H1 (cell line): ENCODE data around the gene EGLN3. TPM values are rescaled to one million over a fixed set of nuclear protein-coding genes. Genes with fewer than 3 reads are reported as not detected.
A peak's percentile ranks its signal among the peaks of the same experiment; 100 is the strongest.

ENCODE experiments used
- CTCF ChIA-PET: fragments of 300-600 bp; sonication (Branson Sonifier 250); formaldehyde crosslinking; loops from one replicate; lab custom pipeline; 2021; ENCODE audit not compliant: partially characterized antibody; lab: Charles Lee
- POLR2A ChIA-PET: fragments of 300-600 bp; sonication (Branson Sonifier 250); formaldehyde crosslinking; loops from one replicate; lab custom pipeline; 2021; ENCODE audit warnings: inconsistent platforms; ENCODE audit not compliant: partially characterized antibody; lab: Charles Lee
- DNase-seq, 2 experiments: peaks; one replicate each; pipeline versions ENCODE4 v3.0.0 to v3.0.0-alpha.2; 2010 to 2022; ENCODE audit warnings: low spot score in 2 of 2, low read depth in 1 of 2, mixed read lengths in 1 of 2
- FAIRE-seq: peaks from 2 replicates; lab custom pipeline; 2011; peaks lifted over from hg19 to GRCh38; lab: Jason Lieb, UNC
- H2AFZ ChIP-seq: 2 replicates; pipeline ENCODE4 v1.8.1; 2012; ENCODE audit warnings: low read length, inconsistent platforms
- H2AK5ac ChIP-seq: 2 replicates; pipeline ENCODE4 v1.6.1; 2013; ENCODE audit warnings: low read depth, low read length
- H2BK120ac ChIP-seq: replicated peaks from 2 replicates; pipeline ENCODE3; 2013; ENCODE audit warnings: low read depth, low read length, inconsistent platforms
- H2BK12ac ChIP-seq: 2 replicates; pipeline ENCODE4 v1.6.1; 2013; ENCODE audit warnings: low read depth, low read length
- H2BK15ac ChIP-seq: 2 replicates; pipeline ENCODE4 v1.6.1; 2013; ENCODE audit warnings: low read length
- H2BK20ac ChIP-seq: 2 replicates; pipeline ENCODE4 v1.6.1; 2013; ENCODE audit warnings: low read length
- H2BK5ac ChIP-seq: 2 replicates; pipeline ENCODE4 v1.6.1; 2013; ENCODE audit warnings: low read depth, low read length
- H3K14ac ChIP-seq: 2 replicates; pipeline ENCODE4 v1.6.1; 2013; ENCODE audit warnings: inconsistent platforms; ENCODE audit not compliant: insufficient read length
- H3K18ac ChIP-seq: 2 replicates; pipeline ENCODE4 v1.6.1; 2013; ENCODE audit warnings: low read length; ENCODE audit errors: extremely low read depth
- H3K23ac ChIP-seq: 2 replicates; pipeline ENCODE4 v1.6.1; 2013; ENCODE audit warnings: inconsistent platforms; ENCODE audit not compliant: insufficient read length
- H3K23me2 ChIP-seq: 2 replicates; pipeline ENCODE4 v1.6.1; 2013; ENCODE audit warnings: low read depth, low read length
- H3K27ac ChIP-seq: 2 replicates; pipeline ENCODE4 v1.6.1; 2011; ENCODE audit warnings: low read depth, low read length, inconsistent platforms
- H3K27me3 ChIP-seq, 4 experiments: replicated peaks in 1 of 4; 1 replicate in 1 of 4; 2 replicates in 3 of 4; pipeline versions ENCODE4 v1.6.1 to v1.8.1; 2011 to 2013; ENCODE audit warnings: low read length in 3 of 4, mild to moderate bottlenecking in 3 of 4, inconsistent platforms in 2 of 4, mixed read lengths in 2 of 4, moderate library complexity in 1 of 4; ENCODE audit not compliant: control insufficient read depth in 3 of 4, insufficient read depth in 3 of 4; ENCODE audit errors: extremely low read depth in 1 of 4
- H3K36me3 ChIP-seq, 4 experiments: 2 replicates each; pipeline versions ENCODE4 v1.6.1 to v1.8.1; 2011 to 2013; ENCODE audit warnings: mild to moderate bottlenecking in 4 of 4, low read length in 3 of 4, moderate library complexity in 2 of 4, control low read depth in 1 of 4, inconsistent platforms in 1 of 4; ENCODE audit not compliant: insufficient read depth in 4 of 4, control insufficient read depth in 2 of 4
- H3K4ac ChIP-seq: replicated peaks from 2 replicates; pipeline ENCODE3; 2013; ENCODE audit warnings: low read length, low read depth, mixed read lengths, inconsistent platforms; ENCODE audit not compliant: insufficient read length
- H3K4me1 ChIP-seq, 4 experiments: replicated peaks in 1 of 4; 1 replicate in 1 of 4; 2 replicates in 3 of 4; pipeline versions ENCODE4 v1.6.1 to v1.8.1; 2011 to 2013; ENCODE audit warnings: low read length in 3 of 4, inconsistent platforms in 2 of 4, mixed read lengths in 1 of 4; ENCODE audit not compliant: insufficient read depth in 4 of 4, control insufficient read depth in 3 of 4
- H3K4me2 ChIP-seq, 2 experiments: 2 replicates each; pipeline versions ENCODE4 v1.6.1 to v1.8.1; 2011 to 2013; ENCODE audit warnings: low read depth in 2 of 2, low read length in 2 of 2, control low read depth in 1 of 2, inconsistent platforms in 1 of 2, mild to moderate bottlenecking in 1 of 2; ENCODE audit not compliant: insufficient read depth in 1 of 2
- H3K4me3 ChIP-seq, 4 experiments: fragments of 200-600, 300-600 bp in 1 of 4; sonication (generic), shearing (Covaris generic), sonication (Bioruptor Twin) in 1 of 4; 2 replicates each; pipeline versions ENCODE4 v1.5.1 to v1.8.1; 2011 to 2016; ENCODE audit warnings: low read length in 4 of 4, low read depth in 3 of 4, control low read depth in 2 of 4, inconsistent platforms in 2 of 4, mild to moderate bottlenecking in 2 of 4, mixed read lengths in 1 of 4, moderate library complexity in 1 of 4; ENCODE audit not compliant: insufficient read depth in 2 of 4; ENCODE audit errors: extremely low read depth in 1 of 4
- H3K56ac ChIP-seq: replicated peaks from 2 replicates; pipeline ENCODE3; 2013; ENCODE audit warnings: low read depth, mild to moderate bottlenecking, mixed read lengths, low read length, inconsistent platforms; ENCODE audit not compliant: insufficient read length
- H3K79me1 ChIP-seq: 2 replicates; pipeline ENCODE4 v1.6.1; 2013; ENCODE audit warnings: low read depth, low read length, control low read depth
- H3K79me2 ChIP-seq, 2 experiments: 2 replicates each; pipeline versions ENCODE4 v1.6.1 to v1.8.1; 2012 to 2013; ENCODE audit warnings: low read length in 2 of 2, mild to moderate bottlenecking in 2 of 2, inconsistent platforms in 1 of 2; ENCODE audit not compliant: insufficient read depth in 2 of 2, control insufficient read depth in 1 of 2
- H3K9ac ChIP-seq, 4 experiments: replicated peaks in 1 of 4; 1 replicate in 1 of 4; 2 replicates in 3 of 4; pipeline versions ENCODE4 v1.6.1 to v1.8.1; 2011 to 2013; ENCODE audit warnings: low read depth in 3 of 4, low read length in 3 of 4, control low read depth in 2 of 4, mild to moderate bottlenecking in 2 of 4, moderate library complexity in 2 of 4, inconsistent platforms in 1 of 4; ENCODE audit errors: extremely low read depth in 1 of 4
- H3K9me3 ChIP-seq, 2 experiments: 2 replicates each; pipeline versions ENCODE4 v1.6.1 to v1.8.1; 2012 to 2013; ENCODE audit warnings: mild to moderate bottlenecking in 2 of 2, moderate library complexity in 2 of 2, control low read depth in 1 of 2, inconsistent platforms in 1 of 2, low read depth in 1 of 2, low read length in 1 of 2, mixed read lengths in 1 of 2; ENCODE audit not compliant: insufficient read depth in 2 of 2
- H4K20me1 ChIP-seq, 2 experiments: replicated peaks in 1 of 2; 2 replicates each; pipeline versions ENCODE3 to v1.8.1; 2011 to 2013; ENCODE audit warnings: inconsistent platforms in 2 of 2, low read length in 2 of 2, mild to moderate bottlenecking in 1 of 2; ENCODE audit not compliant: insufficient read depth in 2 of 2, control insufficient read depth in 1 of 2
- H4K5ac ChIP-seq: 2 replicates; pipeline ENCODE4 v1.6.1; 2013; ENCODE audit warnings: low read length, low read depth, mixed read lengths, inconsistent platforms; ENCODE audit not compliant: insufficient read length
- H4K8ac ChIP-seq: 2 replicates; pipeline ENCODE4 v1.8.0; 2013; ENCODE audit warnings: mild to moderate bottlenecking, moderate library complexity, low read length, inconsistent platforms; ENCODE audit not compliant: insufficient read depth; ENCODE audit errors: extremely low read depth
- H4K91ac ChIP-seq: replicated peaks from 2 replicates; pipeline ENCODE3; 2013; ENCODE audit warnings: low read length, mixed read lengths, inconsistent platforms; ENCODE audit not compliant: insufficient read length
- ASH2L ChIP-seq: fragments of 200-600, 300-600 bp; sonication (generic); IDR thresholded peaks from one replicate; pipeline ENCODE4 v1.7.1; 2017; ENCODE audit warnings: low read length
- KDM5A ChIP-seq: fragments of 200-600 bp; IDR thresholded peaks from 2 replicates; pipeline ENCODE4 v1.7.1; 2012; ENCODE audit warnings: mild to moderate bottlenecking, low read length, inconsistent platforms, mixed read lengths
- NRF1 ChIP-seq: IDR thresholded peaks from 2 replicates; pipeline ENCODE4 v1.6.1; 2011; ENCODE audit warnings: mild to moderate bottlenecking, low read depth, low read length, improper control_type of control experiment
- RFX5 ChIP-seq: IDR thresholded peaks from 2 replicates; pipeline ENCODE4 v1.6.1; 2011; ENCODE audit warnings: low read depth, low read length, improper control_type of control experiment, borderline replicate concordance
- SAP30 ChIP-seq: fragments of 300-600 bp; sonication (generic); IDR thresholded peaks from 2 replicates; pipeline ENCODE4 v1.7.1; 2012; ENCODE audit warnings: low read length, moderate library complexity, mild to moderate bottlenecking, inconsistent platforms; ENCODE audit not compliant: insufficient read depth, insufficient replicate concordance
- SIN3A ChIP-seq, 2 experiments: IDR thresholded peaks in 1 of 2; conservative IDR thresholded peaks in 1 of 2; 2 replicates each; pipeline ENCODE4 v1.6.1; 2011 to 2012; ENCODE audit warnings: low read length in 2 of 2, improper control_type of control experiment in 1 of 2, low read depth in 1 of 2, mild to moderate bottlenecking in 1 of 2
- TAF1 ChIP-seq: IDR thresholded peaks from 2 replicates; pipeline ENCODE4 v1.6.1; 2011; ENCODE audit warnings: mild to moderate bottlenecking, low read depth, low read length
- ZNF274 ChIP-seq: IDR thresholded peaks from 2 replicates; pipeline ENCODE4 v1.7.0; 2012; ENCODE audit warnings: low read length, borderline replicate concordance; ENCODE audit errors: extremely low read depth
- WGBS, 2 experiments: shearing (Covaris generic) in 1 of 2; methylation state at CpG; one replicate each; pipeline versions ENCODE4 v1.1.6 to v1.1.7; 2013 to 2015; ENCODE audit warnings: low lambda C conversion rate in 2 of 2, mixed read lengths in 2 of 2, inconsistent platforms in 1 of 2, low coverage in 1 of 2, missing lambda C conversion rate in 1 of 2; ENCODE audit not compliant: insufficient replicate concordance in 2 of 2, insufficient coverage in 1 of 2, insufficient read length in 1 of 2; ENCODE audit errors: extremely low coverage in 1 of 2, missing lambda C conversion rate in 1 of 2; 5-methylcytosine and 5-hydroxymethylcytosine counted together
- polyA plus RNA-seq, 7 experiments: library from polyadenylated mRNA; depleted of rRNA in 3 of 7; stranded (reverse) in 5 of 7; unstranded in 2 of 7; fragments of >200 nt in 5 of 7; fragments of 200-250 nt in 2 of 7; gene quantifications; 1 replicate in 5 of 7; 2 replicates in 1 of 7; 4 replicates in 1 of 7; pipeline versions ENCODE4 v1.2.1 to v1.2.3, GENCODE V29; 2011 to 2013; ENCODE audit warnings: missing spikeins in 2 of 7, mixed read lengths in 2 of 7
- total RNA-seq: library from RNA; stranded (reverse); fragmentation: NEBNext Ultra II Directional; extraction: Animal tissue kit (Norgen Biotek cat#: 25700); gene quantifications from 2 replicates; pipeline ENCODE4 v1.2.1, GENCODE V29; 2021

Gene EGLN3
- total and polyA plus RNA-seq, 2 of the 8 experiments (the other 6 are each of a cell fraction or from before 2014, with no cell fraction given), result 10.6 to 27.3 TPM

- Histone ChIP-seq H3K4me3 (peak overlapping the region in 1 of 4 experiments; percentile 18; a peak in 2 of 8 replicates), H2BK12ac (no peak overlapping the region), H3K27ac (no peak overlapping the region), H2BK120ac (no peak overlapping the region), H2BK20ac (no peak overlapping the region), H3K36me3 (peaks cover 0 to 7% (median 1%) of the 10 kb centered on the region in 4 experiments; a peak in 2 of 8 replicates), H3K79me2 (peaks cover 17 to 80% of the 10 kb centered on the region in 2 experiments; a peak in 3 of 4 replicates), H3K79me1 (peaks cover 3% of the 10 kb centered on the region), H4K8ac (no peak overlapping the region), H3K4ac (no peak overlapping the region), H3K4me2 (peak overlapping the region in 1 of 2 experiments; percentile 9; a peak in 3 of 4 replicates), H3K9me3 (no peaks in the 10 kb centered on the region), H2BK15ac (no peak overlapping the region), H3K18ac (no peak overlapping the region), H4K5ac (no peak overlapping the region), H2BK5ac (no peak overlapping the region), H3K27me3 (peaks cover 0 to 11% (median 6%) of the 10 kb centered on the region in 4 experiments; a peak in 4 of 7 replicates), H2AK5ac (no peak overlapping the region), H3K9ac (no peak overlapping the region), H3K14ac (no peak overlapping the region), H3K4me1 (peaks cover 2 to 16% (median 10%) of the 10 kb centered on the region in 4 experiments), H3K23ac (no peak overlapping the region), H3K23me2 (peaks cover 21% of the 10 kb centered on the region), H4K20me1 (peaks cover 3 to 7% of the 10 kb centered on the region in 2 experiments), H2AFZ (no peak overlapping the region), H3K56ac (no peak overlapping the region), H4K91ac (no peak overlapping the region)
- ChIA-PET POLR2A (interaction anchor here (0.6 to 2.3 kb wide), 4 partner anchors 8 to 164 kb away, joined by 3 to 7 read pairs (median 4); no protein-coding TSS in a partner anchor), CTCF (interaction anchor here (0.7 to 1.4 kb wide), 5 partner anchors 10 to 356 kb away, joined by 3 to 5 read pairs (median 3); no protein-coding TSS in a partner anchor)
- 89% methylated on average over 5 of the region's 5 CpGs; no CpG with 5 or more reads in 1 of the 2 experiments for WGBS, 2 experiments
- FAIRE-seq (no peak), DNase-seq (no peak)
- no peak for TF ChIP-seq KDM5A
- no peak for TF ChIP-seq ASH2L
- no peak for TF ChIP-seq RFX5
- no peak for TF ChIP-seq NRF1
- TF ChIP-seq SAP30, result no peak
- no peak for TF ChIP-seq SIN3A (conservative IDR thresholded peaks at IDR 0.05 in 1 of 2, IDR thresholded peaks at IDR 0.05 in 1 of 2; ENCODE audit: low read depth in 1 of 2, low read length in 2 of 2)
- no peak for TF ChIP-seq ZNF274
- TF ChIP-seq TAF1, result no peak
Measured at GRCh38 chr14:33946679-33947476, 4.0 kb downstream of the EGLN3 start.
